ENCODE data around the gene PIPOX. TPM values are rescaled to one million over a fixed set of nuclear protein-coding genes. Genes with fewer than 3 reads are reported as not detected.

The PIPOX gene
- total and polyA plus RNA-seq, 2 of the 8 experiments (the other 6 are each of a cell fraction or from before 2014, with no cell fraction given): 57.2 to 99.6 TPM

DNA sequence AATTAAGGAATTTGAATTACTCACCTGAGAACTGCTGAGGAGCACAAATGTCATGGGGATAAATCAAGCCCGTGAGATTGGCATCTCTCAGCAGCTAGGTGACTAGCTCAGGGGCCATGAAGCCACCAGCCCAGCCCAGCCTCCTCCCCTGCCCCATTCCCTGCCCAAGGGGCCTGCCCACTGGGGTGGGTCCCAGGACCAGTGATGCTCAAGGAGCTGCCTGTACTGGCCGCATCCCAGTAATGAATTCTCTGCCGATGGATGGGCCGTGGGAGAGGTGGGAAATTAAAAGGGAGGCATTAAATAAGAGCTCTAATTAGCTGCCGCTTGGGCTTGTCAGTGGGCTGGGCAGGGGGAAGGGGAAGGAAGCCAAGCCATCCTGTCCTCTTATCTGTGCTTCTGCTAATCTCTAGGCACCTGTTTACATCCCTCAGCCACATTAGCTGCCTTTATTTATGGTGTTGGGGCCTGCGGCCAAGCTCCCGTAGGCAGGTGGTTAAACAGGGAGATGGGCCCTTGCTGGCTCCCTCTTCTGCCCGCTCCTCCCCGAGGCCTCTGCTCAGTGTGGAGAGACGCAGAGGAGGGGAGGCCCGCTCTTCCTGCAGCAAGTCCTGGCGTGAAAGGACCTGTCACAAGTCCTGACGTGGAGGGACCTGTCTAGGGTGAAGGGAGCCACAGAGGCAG lies 48.8 kb downstream of the PIPOX start (continued):
- TF ChIP-seq, protein P1, sequence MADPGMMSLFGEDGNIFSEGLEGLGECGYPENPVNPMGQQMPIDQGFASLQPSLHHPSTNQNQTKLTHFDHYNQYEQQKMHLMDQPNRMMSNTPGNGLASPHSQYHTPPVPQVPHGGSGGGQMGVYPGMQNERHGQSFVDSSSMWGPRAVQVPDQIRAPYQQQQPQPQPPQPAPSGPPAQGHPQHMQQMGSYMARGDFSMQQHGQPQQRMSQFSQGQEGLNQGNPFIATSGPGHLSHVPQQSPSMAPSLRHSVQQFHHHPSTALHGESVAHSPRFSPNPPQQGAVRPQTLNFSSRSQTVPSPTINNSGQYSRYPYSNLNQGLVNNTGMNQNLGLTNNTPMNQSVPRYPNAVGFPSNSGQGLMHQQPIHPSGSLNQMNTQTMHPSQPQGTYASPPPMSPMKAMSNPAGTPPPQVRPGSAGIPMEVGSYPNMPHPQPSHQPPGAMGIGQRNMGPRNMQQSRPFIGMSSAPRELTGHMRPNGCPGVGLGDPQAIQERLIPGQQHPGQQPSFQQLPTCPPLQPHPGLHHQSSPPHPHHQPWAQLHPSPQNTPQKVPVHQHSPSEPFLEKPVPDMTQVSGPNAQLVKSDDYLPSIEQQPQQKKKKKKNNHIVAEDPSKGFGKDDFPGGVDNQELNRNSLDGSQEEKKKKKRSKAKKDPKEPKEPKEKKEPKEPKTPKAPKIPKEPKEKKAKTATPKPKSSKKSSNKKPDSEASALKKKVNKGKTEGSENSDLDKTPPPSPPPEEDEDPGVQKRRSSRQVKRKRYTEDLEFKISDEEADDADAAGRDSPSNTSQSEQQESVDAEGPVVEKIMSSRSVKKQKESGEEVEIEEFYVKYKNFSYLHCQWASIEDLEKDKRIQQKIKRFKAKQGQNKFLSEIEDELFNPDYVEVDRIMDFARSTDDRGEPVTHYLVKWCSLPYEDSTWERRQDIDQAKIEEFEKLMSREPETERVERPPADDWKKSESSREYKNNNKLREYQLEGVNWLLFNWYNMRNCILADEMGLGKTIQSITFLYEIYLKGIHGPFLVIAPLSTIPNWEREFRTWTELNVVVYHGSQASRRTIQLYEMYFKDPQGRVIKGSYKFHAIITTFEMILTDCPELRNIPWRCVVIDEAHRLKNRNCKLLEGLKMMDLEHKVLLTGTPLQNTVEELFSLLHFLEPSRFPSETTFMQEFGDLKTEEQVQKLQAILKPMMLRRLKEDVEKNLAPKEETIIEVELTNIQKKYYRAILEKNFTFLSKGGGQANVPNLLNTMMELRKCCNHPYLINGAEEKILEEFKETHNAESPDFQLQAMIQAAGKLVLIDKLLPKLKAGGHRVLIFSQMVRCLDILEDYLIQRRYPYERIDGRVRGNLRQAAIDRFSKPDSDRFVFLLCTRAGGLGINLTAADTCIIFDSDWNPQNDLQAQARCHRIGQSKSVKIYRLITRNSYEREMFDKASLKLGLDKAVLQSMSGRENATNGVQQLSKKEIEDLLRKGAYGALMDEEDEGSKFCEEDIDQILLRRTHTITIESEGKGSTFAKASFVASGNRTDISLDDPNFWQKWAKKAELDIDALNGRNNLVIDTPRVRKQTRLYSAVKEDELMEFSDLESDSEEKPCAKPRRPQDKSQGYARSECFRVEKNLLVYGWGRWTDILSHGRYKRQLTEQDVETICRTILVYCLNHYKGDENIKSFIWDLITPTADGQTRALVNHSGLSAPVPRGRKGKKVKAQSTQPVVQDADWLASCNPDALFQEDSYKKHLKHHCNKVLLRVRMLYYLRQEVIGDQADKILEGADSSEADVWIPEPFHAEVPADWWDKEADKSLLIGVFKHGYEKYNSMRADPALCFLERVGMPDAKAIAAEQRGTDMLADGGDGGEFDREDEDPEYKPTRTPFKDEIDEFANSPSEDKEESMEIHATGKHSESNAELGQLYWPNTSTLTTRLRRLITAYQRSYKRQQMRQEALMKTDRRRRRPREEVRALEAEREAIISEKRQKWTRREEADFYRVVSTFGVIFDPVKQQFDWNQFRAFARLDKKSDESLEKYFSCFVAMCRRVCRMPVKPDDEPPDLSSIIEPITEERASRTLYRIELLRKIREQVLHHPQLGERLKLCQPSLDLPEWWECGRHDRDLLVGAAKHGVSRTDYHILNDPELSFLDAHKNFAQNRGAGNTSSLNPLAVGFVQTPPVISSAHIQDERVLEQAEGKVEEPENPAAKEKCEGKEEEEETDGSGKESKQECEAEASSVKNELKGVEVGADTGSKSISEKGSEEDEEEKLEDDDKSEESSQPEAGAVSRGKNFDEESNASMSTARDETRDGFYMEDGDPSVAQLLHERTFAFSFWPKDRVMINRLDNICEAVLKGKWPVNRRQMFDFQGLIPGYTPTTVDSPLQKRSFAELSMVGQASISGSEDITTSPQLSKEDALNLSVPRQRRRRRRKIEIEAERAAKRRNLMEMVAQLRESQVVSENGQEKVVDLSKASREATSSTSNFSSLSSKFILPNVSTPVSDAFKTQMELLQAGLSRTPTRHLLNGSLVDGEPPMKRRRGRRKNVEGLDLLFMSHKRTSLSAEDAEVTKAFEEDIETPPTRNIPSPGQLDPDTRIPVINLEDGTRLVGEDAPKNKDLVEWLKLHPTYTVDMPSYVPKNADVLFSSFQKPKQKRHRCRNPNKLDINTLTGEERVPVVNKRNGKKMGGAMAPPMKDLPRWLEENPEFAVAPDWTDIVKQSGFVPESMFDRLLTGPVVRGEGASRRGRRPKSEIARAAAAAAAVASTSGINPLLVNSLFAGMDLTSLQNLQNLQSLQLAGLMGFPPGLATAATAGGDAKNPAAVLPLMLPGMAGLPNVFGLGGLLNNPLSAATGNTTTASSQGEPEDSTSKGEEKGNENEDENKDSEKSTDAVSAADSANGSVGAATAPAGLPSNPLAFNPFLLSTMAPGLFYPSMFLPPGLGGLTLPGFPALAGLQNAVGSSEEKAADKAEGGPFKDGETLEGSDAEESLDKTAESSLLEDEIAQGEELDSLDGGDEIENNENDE (IDR thresholded peaks at IDR 0.05; ENCODE audit: insufficient replicate concordance, low read length): no peak
- TF ChIP-seq, protein P2, sequence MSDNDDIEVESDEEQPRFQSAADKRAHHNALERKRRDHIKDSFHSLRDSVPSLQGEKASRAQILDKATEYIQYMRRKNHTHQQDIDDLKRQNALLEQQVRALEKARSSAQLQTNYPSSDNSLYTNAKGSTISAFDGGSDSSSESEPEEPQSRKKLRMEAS (IDR thresholded peaks at IDR 0.05): no peak
- TF ChIP-seq SIN3A (conservative IDR thresholded peaks at IDR 0.05 in 1 of 2, IDR thresholded peaks at IDR 0.05 in 1 of 2; ENCODE audit: low read depth in 1 of 2, low read length in 2 of 2): no peak
- no peak for TF ChIP-seq SP2 (IDR thresholded peaks at IDR 0.05; ENCODE audit: low read length)
- no peak for TF ChIP-seq KDM5A (IDR thresholded peaks at IDR 0.05; ENCODE audit: low read length)
- no peak for TF ChIP-seq CREB1 (IDR thresholded peaks at IDR 0.05)
- TF ChIP-seq HDAC2 (IDR thresholded peaks at IDR 0.05; ENCODE audit: borderline replicate concordance in 1 of 2, low read depth in 2 of 2, low read length in 2 of 2): no peak
- TF ChIP-seq EP300 (IDR thresholded peaks at IDR 0.05; ENCODE audit: borderline replicate concordance in 1 of 2, low read depth in 2 of 2, low read length in 2 of 2): no peak
- TF ChIP-seq, protein P3, sequence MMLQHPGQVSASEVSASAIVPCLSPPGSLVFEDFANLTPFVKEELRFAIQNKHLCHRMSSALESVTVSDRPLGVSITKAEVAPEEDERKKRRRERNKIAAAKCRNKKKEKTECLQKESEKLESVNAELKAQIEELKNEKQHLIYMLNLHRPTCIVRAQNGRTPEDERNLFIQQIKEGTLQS (IDR thresholded peaks at IDR 0.05; ENCODE audit: insufficient read depth, low read depth, low read length): no peak
